OCI-LY1 (cell line): ENCODE data around the gene HLTF.

Source experiments
- CTCF ChIP-seq: fragments of 200-600 bp; sonication (generic), shearing (Covaris generic); IDR thresholded peaks from 2 replicates; pipeline ENCODE4 v1.5.1; 2017; ENCODE audit warnings: mild to moderate bottlenecking, antibody characterized with exemption, low read length, moderate library complexity, mixed read lengths
- EZH2 ChIP-seq: fragments of 200-600 bp; sonication (generic), shearing (Covaris generic); IDR thresholded peaks from 2 replicates; pipeline ENCODE4 v1.8.0; 2017; ENCODE audit warnings: borderline replicate concordance, mixed run types, mild to moderate bottlenecking, antibody characterized with exemption, low read length, moderate library complexity, mixed read lengths

- TF ChIP-seq CTCF (no peak), EZH2 (no peak)
Observed at GRCh38 chr3:149021830-149022229, 64.5 kb downstream of the HLTF start.
